HG03175 (cell line): ENCODE measurements around the gene DNAJB12.
A peak's percentile ranks its signal among the peaks of the same experiment; 100 is the strongest.
"Not testable (repeated sequence)": the region's sequence is repeated elsewhere in the genome, so short reads cannot be mapped to it uniquely, and the experiment has no call there.

Experiments
- ATAC-seq: cut with Tn5 transposase; IDR thresholded peaks from one replicate; pipeline ENCODE4 v1.9.1; 2021; ENCODE audit warnings: mild to moderate bottlenecking, moderate library complexity; ENCODE audit not compliant: unreplicated experiment

The DNAJB12 gene

GRCh38 chr10:72354356-72355213, at the start of gene DNAJB12:
Gene DNAJB12, minus strand, starts transcription at chr10:72354919. Its CDS starts 22 bp downstream, at chr10:72354897.
- peak; percentile 80 for ATAC-seq

- ATAC-seq: not testable (repeated sequence)
These were observed 40.9 kb upstream of the DNAJB12 start for GRCh38 chr10:72395581-72395980.

GRCh38 chr10:72392571-72392970, 37.9 kb upstream of the DNAJB12 start:
- ATAC-seq: no peak

- no peak for ATAC-seq
These were observed 36.0 kb upstream of the DNAJB12 start for GRCh38 chr10:72390764-72391163.

- no peak for ATAC-seq
These were observed 35.0 kb upstream of the DNAJB12 start for GRCh38 chr10:72389716-72390115.

GRCh38 chr10:72389014-72389413, 34.3 kb upstream of the DNAJB12 start:
- no peak for ATAC-seq

- no peak for ATAC-seq
These were observed 33.3 kb upstream of the DNAJB12 start for GRCh38 chr10:72388062-72388461.

- ATAC-seq: no peak
These were observed 32.3 kb upstream of the DNAJB12 start for GRCh38 chr10:72386916-72387586.

- ATAC-seq: no peak
These were observed 31.0 kb upstream of the DNAJB12 start for GRCh38 chr10:72385724-72386123.

- not testable (repeated sequence) for ATAC-seq
These were observed 30.3 kb upstream of the DNAJB12 start for GRCh38 chr10:72384982-72385381.

- no peak for ATAC-seq
These were observed 25.1 kb upstream of the DNAJB12 start for GRCh38 chr10:72379776-72380175.

- no peak for ATAC-seq
These were observed 24.3 kb upstream of the DNAJB12 start for GRCh38 chr10:72379062-72379461.

GRCh38 chr10:72375585-72375984, 20.9 kb upstream of the DNAJB12 start:
- no peak for ATAC-seq

GRCh38 chr10:72375173-72375572, 20.5 kb upstream of the DNAJB12 start:
- ATAC-seq: no peak

- no peak for ATAC-seq
These were observed 15.5 kb upstream of the DNAJB12 start for GRCh38 chr10:72370201-72370722.

GRCh38 chr10:72367301-72367960, 12.7 kb upstream of the DNAJB12 start:
- ATAC-seq: no peak

GRCh38 chr10:72365106-72365895, 10.6 kb upstream of the DNAJB12 start:
- ATAC-seq: no peak

- peak; percentile 91 for ATAC-seq
These were observed 9.6 kb upstream of the DNAJB12 start for GRCh38 chr10:72364239-72364777.

- ATAC-seq: no peak
These were observed 2.3 kb upstream of the DNAJB12 start for GRCh38 chr10:72356987-72357386.

GRCh38 chr10:72356115-72356514, 1.4 kb upstream of the DNAJB12 start:
- ATAC-seq: no peak
